DND-41 (cell line): ENCODE results near the gene CEP290.

Experiments used
- EZH2 ChIP-seq: IDR thresholded peaks from 3 replicates; pipeline ENCODE4 v1.6.1; 2012; ENCODE audit warnings: borderline replicate concordance, low read depth, mild to moderate bottlenecking, moderate library complexity, low read length, inconsistent platforms; ENCODE audit not compliant: severe bottlenecking
- TF ChIP-seq, protein P1 (sequence below): IDR thresholded peaks from 2 replicates; pipeline ENCODE4 v1.5.1; 2012; ENCODE audit warnings: borderline replicate concordance, low read length, moderate library complexity, mild to moderate bottlenecking; ENCODE audit not compliant: poor library complexity, severe bottlenecking; ENCODE audit errors: extremely low read depth

GRCh38 chr12:88026196-88026595, 115.7 kb downstream of the CEP290 start:
- no peak for TF ChIP-seq EZH2
- TF ChIP-seq, protein P1, sequence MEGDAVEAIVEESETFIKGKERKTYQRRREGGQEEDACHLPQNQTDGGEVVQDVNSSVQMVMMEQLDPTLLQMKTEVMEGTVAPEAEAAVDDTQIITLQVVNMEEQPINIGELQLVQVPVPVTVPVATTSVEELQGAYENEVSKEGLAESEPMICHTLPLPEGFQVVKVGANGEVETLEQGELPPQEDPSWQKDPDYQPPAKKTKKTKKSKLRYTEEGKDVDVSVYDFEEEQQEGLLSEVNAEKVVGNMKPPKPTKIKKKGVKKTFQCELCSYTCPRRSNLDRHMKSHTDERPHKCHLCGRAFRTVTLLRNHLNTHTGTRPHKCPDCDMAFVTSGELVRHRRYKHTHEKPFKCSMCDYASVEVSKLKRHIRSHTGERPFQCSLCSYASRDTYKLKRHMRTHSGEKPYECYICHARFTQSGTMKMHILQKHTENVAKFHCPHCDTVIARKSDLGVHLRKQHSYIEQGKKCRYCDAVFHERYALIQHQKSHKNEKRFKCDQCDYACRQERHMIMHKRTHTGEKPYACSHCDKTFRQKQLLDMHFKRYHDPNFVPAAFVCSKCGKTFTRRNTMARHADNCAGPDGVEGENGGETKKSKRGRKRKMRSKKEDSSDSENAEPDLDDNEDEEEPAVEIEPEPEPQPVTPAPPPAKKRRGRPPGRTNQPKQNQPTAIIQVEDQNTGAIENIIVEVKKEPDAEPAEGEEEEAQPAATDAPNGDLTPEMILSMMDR: no peak
